ENCODE measurements around the gene GPR137C. TPM values are rescaled to one million over a fixed set of nuclear protein-coding genes. Genes with fewer than 3 reads are reported as not detected.
A peak's percentile ranks its signal among the peaks of the same experiment; 100 is the strongest.

GPR137C gene
- total RNA-seq, 2 donors from 2014 or later: under 0.01 TPM; not detected in 1

GRCh38 chr14:52661314-52661713 lies 108.7 kb downstream of the GPR137C start:
- Histone ChIP-seq H3K27ac (no peak overlapping the region), H3K36me3 (replicated peaks in 1 of 2; ENCODE audit: insufficient read depth in 1 of 2, low read depth in 2 of 2) (peaks cover 0 to 4% of the 10 kb centered on the region in 2 donors), H3K4me3 (no peak overlapping the region), H3K9me3 (no peaks in the 10 kb centered on the region), H3K4me1 (no peaks in the 10 kb centered on the region), H3K27me3 (no peaks in the 10 kb centered on the region)
- WGBS, 2 donors: 71 to 74% methylated on average over 2 of the region's 2 CpGs
- ATAC-seq: no peak
- DNase-seq: no peak
- intact Hi-C loops (cut with DNase I): no loop called here
- TF ChIP-seq, protein P1, sequence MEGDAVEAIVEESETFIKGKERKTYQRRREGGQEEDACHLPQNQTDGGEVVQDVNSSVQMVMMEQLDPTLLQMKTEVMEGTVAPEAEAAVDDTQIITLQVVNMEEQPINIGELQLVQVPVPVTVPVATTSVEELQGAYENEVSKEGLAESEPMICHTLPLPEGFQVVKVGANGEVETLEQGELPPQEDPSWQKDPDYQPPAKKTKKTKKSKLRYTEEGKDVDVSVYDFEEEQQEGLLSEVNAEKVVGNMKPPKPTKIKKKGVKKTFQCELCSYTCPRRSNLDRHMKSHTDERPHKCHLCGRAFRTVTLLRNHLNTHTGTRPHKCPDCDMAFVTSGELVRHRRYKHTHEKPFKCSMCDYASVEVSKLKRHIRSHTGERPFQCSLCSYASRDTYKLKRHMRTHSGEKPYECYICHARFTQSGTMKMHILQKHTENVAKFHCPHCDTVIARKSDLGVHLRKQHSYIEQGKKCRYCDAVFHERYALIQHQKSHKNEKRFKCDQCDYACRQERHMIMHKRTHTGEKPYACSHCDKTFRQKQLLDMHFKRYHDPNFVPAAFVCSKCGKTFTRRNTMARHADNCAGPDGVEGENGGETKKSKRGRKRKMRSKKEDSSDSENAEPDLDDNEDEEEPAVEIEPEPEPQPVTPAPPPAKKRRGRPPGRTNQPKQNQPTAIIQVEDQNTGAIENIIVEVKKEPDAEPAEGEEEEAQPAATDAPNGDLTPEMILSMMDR (IDR thresholded peaks at IDR 0.05): no peak
- TF ChIP-seq POLR2A (IDR thresholded peaks at IDR 0.05): no peak

DNA sequence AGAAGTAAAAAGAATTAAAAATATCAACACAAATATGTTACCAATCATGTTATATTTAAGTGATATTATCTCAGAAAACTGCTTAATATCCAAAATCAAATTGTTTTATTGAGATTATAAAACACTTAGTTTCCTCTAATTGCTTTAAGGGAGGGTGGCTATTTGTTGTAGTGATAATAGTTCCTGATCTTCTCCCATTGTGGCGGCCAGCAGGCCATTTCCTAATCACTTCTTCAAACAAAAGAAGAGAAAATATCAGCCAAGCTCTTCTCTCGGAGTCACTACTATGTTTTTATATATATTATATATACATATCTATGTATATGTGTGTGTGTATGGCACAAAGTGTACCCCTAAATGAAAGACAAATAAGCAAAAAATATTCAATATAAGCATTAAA lies 111.2 kb downstream of the GPR137C start:
- H3K4me1 ChIP-seq: no peaks in the 10 kb centered on the region
- WGBS, 2 donors: 81 to 93% methylated on average over 2 of the region's 2 CpGs
- intact Hi-C loops (cut with DNase I): no loop called here
- H3K27ac ChIP-seq: no peak overlapping the region
- no peak overlapping the region for H3K4me3 ChIP-seq
- H3K36me3 ChIP-seq (replicated peaks in 1 of 2; ENCODE audit: insufficient read depth in 1 of 2, low read depth in 2 of 2): peaks cover 0 to 4% of the 10 kb centered on the region in 2 donors
- TF ChIP-seq, protein P1 (IDR thresholded peaks at IDR 0.05): no peak
- no peak for TF ChIP-seq POLR2A (IDR thresholded peaks at IDR 0.05)
- DNase-seq (no peak), ATAC-seq (no peak)
- H3K9me3 ChIP-seq: no peaks in the 10 kb centered on the region
- H3K27me3 ChIP-seq: no peaks in the 10 kb centered on the region

DNA sequence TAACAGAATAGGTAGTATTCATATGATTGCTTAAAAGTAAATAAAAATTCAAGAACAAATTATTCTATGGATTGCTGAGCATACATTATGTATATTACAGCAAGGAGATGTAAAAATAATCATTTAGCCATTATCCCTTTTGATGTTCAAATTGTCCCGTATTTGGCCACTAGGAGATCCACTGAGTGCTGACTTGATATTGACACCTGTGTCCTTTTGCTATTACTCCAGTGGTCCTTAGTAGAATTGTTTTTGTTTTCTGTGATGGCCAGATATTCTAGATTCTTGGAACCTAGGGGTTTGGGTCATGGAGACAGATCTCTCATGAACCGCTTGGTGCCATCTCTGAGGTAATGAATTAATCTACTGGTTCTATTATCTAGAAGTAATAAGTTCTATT lies 126.0 kb downstream of the GPR137C start:
- Histone ChIP-seq H3K27ac (no peak overlapping the region), H3K9me3 (no peaks in the 10 kb centered on the region), H3K36me3 (replicated peaks in 1 of 2; ENCODE audit: insufficient read depth in 1 of 2, low read depth in 2 of 2) (peaks cover 0 to 14% of the 10 kb centered on the region in 2 donors), H3K4me3 (no peak overlapping the region), H3K27me3 (no peaks in the 10 kb centered on the region), H3K4me1 (no peaks in the 10 kb centered on the region)
- DNase-seq: no peak
- no peak for ATAC-seq
- TF ChIP-seq, protein P1 (IDR thresholded peaks at IDR 0.05): peak in 4 of 7 experiments; percentile 26 to 38 (median 28)
- TF ChIP-seq POLR2A (IDR thresholded peaks at IDR 0.05): no peak
- 81 to 97% methylated on average over 2 of the region's 2 CpGs for WGBS, 2 donors
- intact Hi-C loops (cut with DNase I): no loop called here

DNA sequence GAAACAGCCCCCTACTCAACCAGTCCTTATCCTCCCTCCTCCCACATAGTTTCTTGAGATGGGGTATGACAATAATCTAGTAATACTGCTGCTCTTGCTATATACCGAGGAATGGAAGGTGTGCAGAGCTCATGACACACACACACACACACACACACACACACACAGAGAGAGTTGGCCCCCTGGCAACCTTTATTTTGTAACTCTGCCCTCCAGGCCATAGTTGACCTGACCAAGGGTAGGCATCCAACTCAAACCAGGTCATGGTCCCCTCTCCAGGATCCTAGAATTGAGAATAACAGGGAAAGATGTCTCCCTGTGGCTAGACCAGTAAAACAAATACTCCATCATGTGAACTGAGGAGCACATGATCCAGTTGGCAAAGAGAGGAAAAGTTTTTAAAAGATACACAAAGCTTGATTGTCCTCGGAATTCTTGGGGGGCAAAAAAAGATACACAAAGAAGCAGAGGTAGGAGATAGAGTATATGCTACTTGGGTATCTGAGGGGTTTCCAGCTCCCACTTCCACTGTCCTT lies 131.4 kb downstream of the GPR137C start:
- no peaks in the 10 kb centered on the region for H3K9me3 ChIP-seq
- peaks cover 30% of the 10 kb centered on the region for H3K4me1 ChIP-seq
- intact Hi-C loops (cut with DNase I): no loop called here
- H3K27ac ChIP-seq: no peak overlapping the region
- no peak for TF ChIP-seq POLR2A (IDR thresholded peaks at IDR 0.05)
- TF ChIP-seq, protein P1 (IDR thresholded peaks at IDR 0.05): no peak
- DNase-seq (no peak), ATAC-seq (no peak)
- peaks cover 0 to 9% of the 10 kb centered on the region in 2 donors for H3K36me3 ChIP-seq (replicated peaks in 1 of 2; ENCODE audit: insufficient read depth in 1 of 2, low read depth in 2 of 2)
- 51 to 52% methylated on average over 2 of the region's 2 CpGs for WGBS, 2 donors
- no peak overlapping the region for H3K4me3 ChIP-seq
- no peaks in the 10 kb centered on the region for H3K27me3 ChIP-seq

GRCh38 chr14:52686176-52686575 lies 133.5 kb downstream of the GPR137C start:
- peaks cover 47% of the 10 kb centered on the region for H3K4me1 ChIP-seq
- DNase-seq: no peak
- ATAC-seq: no peak
- H3K27ac ChIP-seq: no peak overlapping the region
- H3K36me3 ChIP-seq (replicated peaks in 1 of 2; ENCODE audit: insufficient read depth in 1 of 2, low read depth in 2 of 2): peaks cover 0 to 7% of the 10 kb centered on the region in 2 donors
- H3K27me3 ChIP-seq: no peaks in the 10 kb centered on the region
- 75 to 86% methylated on average over 1 of the region's 1 CpG for WGBS, 2 donors
- TF ChIP-seq POLR2A (IDR thresholded peaks at IDR 0.05): no peak
- TF ChIP-seq, protein P1 (IDR thresholded peaks at IDR 0.05): no peak
- intact Hi-C loops (cut with DNase I): no loop called here
- H3K9me3 ChIP-seq: no peaks in the 10 kb centered on the region
- no peak overlapping the region for H3K4me3 ChIP-seq
